ENCODE measurements around the gene ZNF227. TPM values are rescaled to one million over a fixed set of nuclear protein-coding genes. Genes with fewer than 3 reads are reported as not detected.
"Not testable (repeated sequence)": the region's sequence is repeated elsewhere in the genome, so short reads cannot be mapped to it uniquely, and the experiment has no call there.

ZNF227 gene
- total and polyA plus RNA-seq, 4 donors: 2.7 to 41.5 (median 10.0) TPM

- Histone ChIP-seq H3K4me1 (ENCODE audit: control insufficient read depth in 5 of 5, insufficient read depth in 5 of 5, low read length in 5 of 5) (no peaks in the 10 kb centered on the region), H3K36me3 (ENCODE audit: control insufficient read depth in 4 of 4, insufficient read depth in 4 of 4, low read length in 4 of 4) (peaks cover 25 to 59% (median 49%) of the 10 kb centered on the region in 4 donors), H3K9me3 (ENCODE audit: control insufficient read depth in 4 of 4, insufficient read depth in 3 of 4, low read length in 3 of 4) (peaks cover 0 to 45% (median 13%) of the 10 kb centered on the region in 4 donors), H3K27me3 (ENCODE audit: control insufficient read depth in 3 of 3, insufficient read depth in 3 of 3, low read length in 2 of 3) (no peaks in the 10 kb centered on the region), H3K4me3 (no peak overlapping the region), H3K9ac (ENCODE audit: insufficient read depth in 1 of 2, low read length in 2 of 2) (no peak overlapping the region), H3K27ac (ENCODE audit: low read depth in 1 of 2, low read length in 1 of 2) (no peak overlapping the region)
- ATAC-seq (ENCODE audit: insufficient read depth, low FRiP score): no peak
- DNase-seq: no peak
- WGBS, 2 donors: 96 to 97% methylated on average over 3 of the region's 3 CpGs
- TF ChIP-seq, protein P1, sequence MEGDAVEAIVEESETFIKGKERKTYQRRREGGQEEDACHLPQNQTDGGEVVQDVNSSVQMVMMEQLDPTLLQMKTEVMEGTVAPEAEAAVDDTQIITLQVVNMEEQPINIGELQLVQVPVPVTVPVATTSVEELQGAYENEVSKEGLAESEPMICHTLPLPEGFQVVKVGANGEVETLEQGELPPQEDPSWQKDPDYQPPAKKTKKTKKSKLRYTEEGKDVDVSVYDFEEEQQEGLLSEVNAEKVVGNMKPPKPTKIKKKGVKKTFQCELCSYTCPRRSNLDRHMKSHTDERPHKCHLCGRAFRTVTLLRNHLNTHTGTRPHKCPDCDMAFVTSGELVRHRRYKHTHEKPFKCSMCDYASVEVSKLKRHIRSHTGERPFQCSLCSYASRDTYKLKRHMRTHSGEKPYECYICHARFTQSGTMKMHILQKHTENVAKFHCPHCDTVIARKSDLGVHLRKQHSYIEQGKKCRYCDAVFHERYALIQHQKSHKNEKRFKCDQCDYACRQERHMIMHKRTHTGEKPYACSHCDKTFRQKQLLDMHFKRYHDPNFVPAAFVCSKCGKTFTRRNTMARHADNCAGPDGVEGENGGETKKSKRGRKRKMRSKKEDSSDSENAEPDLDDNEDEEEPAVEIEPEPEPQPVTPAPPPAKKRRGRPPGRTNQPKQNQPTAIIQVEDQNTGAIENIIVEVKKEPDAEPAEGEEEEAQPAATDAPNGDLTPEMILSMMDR (IDR thresholded peaks at IDR 0.05; ENCODE audit: control extremely low read depth, extremely low read depth): no peak
Observed at GRCh38 chr19:44228318-44228717, 16.0 kb downstream of the ZNF227 start.

DNA sequence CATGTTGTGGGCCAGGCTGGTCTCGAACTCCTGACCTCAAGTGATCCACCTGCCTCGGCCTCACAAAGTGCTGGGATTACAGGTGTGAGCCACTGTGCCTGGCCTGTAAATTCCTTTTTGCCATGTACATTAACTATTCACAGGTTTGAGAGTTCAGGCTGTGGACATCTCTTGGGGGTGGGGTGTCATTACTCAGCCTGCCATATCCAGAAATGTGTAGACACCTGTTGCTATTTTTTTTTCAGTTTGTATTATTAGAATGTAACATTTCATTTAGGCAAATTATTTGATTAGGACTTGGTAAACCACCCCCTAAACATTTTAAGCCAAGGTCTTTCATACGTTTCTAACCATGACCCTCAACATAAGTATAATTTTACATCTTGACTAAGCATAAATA is 20.5 kb downstream of the ZNF227 start:
- Histone ChIP-seq H3K9me3 (ENCODE audit: control insufficient read depth in 4 of 4, insufficient read depth in 3 of 4, low read length in 3 of 4) (peaks cover 11 to 52% (median 37%) of the 10 kb centered on the region in 4 donors), H3K4me3 (no peak overlapping the region), H3K4me1 (ENCODE audit: control insufficient read depth in 5 of 5, insufficient read depth in 5 of 5, low read length in 5 of 5) (no peaks in the 10 kb centered on the region), H3K27ac (ENCODE audit: low read depth in 1 of 2, low read length in 1 of 2) (no peak overlapping the region), H3K9ac (ENCODE audit: insufficient read depth in 1 of 2, low read length in 2 of 2) (no peak overlapping the region), H3K36me3 (ENCODE audit: control insufficient read depth in 4 of 4, insufficient read depth in 4 of 4, low read length in 4 of 4) (peaks cover 47 to 88% (median 78%) of the 10 kb centered on the region in 4 donors), H3K27me3 (ENCODE audit: control insufficient read depth in 3 of 3, insufficient read depth in 3 of 3, low read length in 2 of 3) (no peaks in the 10 kb centered on the region)
- TF ChIP-seq, protein P1 (IDR thresholded peaks at IDR 0.05; ENCODE audit: control extremely low read depth, extremely low read depth): no peak
- 96 to 98% methylated on average over 3 of the region's 3 CpGs for WGBS, 2 donors
- no peak for DNase-seq
- no peak for ATAC-seq (ENCODE audit: insufficient read depth, low FRiP score)

- Histone ChIP-seq H3K9ac (ENCODE audit: insufficient read depth in 1 of 2, low read length in 2 of 2) (no peak overlapping the region), H3K27ac (ENCODE audit: low read depth in 1 of 2, low read length in 1 of 2) (no peak overlapping the region), H3K27me3 (ENCODE audit: control insufficient read depth in 3 of 3, insufficient read depth in 3 of 3, low read length in 2 of 3) (no peaks in the 10 kb centered on the region), H3K4me1 (ENCODE audit: control insufficient read depth in 5 of 5, insufficient read depth in 5 of 5, low read length in 5 of 5) (no peaks in the 10 kb centered on the region), H3K4me3 (no peak overlapping the region), H3K36me3 (ENCODE audit: control insufficient read depth in 4 of 4, insufficient read depth in 4 of 4, low read length in 4 of 4) (peaks cover 35 to 56% (median 52%) of the 10 kb centered on the region in 4 donors), H3K9me3 (ENCODE audit: control insufficient read depth in 4 of 4, insufficient read depth in 3 of 4, low read length in 3 of 4) (peaks cover 14 to 50% (median 34%) of the 10 kb centered on the region in 4 donors)
- WGBS, 2 donors: 98 to 99% methylated on average over 8 of the region's 8 CpGs
- ATAC-seq (ENCODE audit: insufficient read depth, low FRiP score) (no peak), DNase-seq (no peak)
- TF ChIP-seq, protein P1 (IDR thresholded peaks at IDR 0.05; ENCODE audit: control extremely low read depth, extremely low read depth): no peak
Observed at GRCh38 chr19:44236384-44236783, 24.1 kb downstream of the ZNF227 start.

- not testable (repeated sequence) for DNase-seq; H3K9ac ChIP-seq (ENCODE audit: insufficient read depth in 1 of 2, low read length in 2 of 2); H3K4me3 ChIP-seq; H3K27ac ChIP-seq (ENCODE audit: low read depth in 1 of 2, low read length in 1 of 2); H3K4me1 ChIP-seq (ENCODE audit: control insufficient read depth in 5 of 5, insufficient read depth in 5 of 5, low read length in 5 of 5); H3K36me3 ChIP-seq (ENCODE audit: control insufficient read depth in 4 of 4, insufficient read depth in 4 of 4, low read length in 4 of 4); H3K27me3 ChIP-seq (ENCODE audit: control insufficient read depth in 3 of 3, insufficient read depth in 3 of 3, low read length in 2 of 3); ATAC-seq (ENCODE audit: insufficient read depth, low FRiP score)
- peaks cover 7 to 35% (median 17%) of the 10 kb centered on the region in 4 donors for H3K9me3 ChIP-seq (ENCODE audit: control insufficient read depth in 4 of 4, insufficient read depth in 3 of 4, low read length in 3 of 4)
- 92 to 95% methylated on average over 2 of the region's 2 CpGs for WGBS, 2 donors
Observed at GRCh38 chr19:44252332-44252731, 40.0 kb downstream of the ZNF227 start.

DNA sequence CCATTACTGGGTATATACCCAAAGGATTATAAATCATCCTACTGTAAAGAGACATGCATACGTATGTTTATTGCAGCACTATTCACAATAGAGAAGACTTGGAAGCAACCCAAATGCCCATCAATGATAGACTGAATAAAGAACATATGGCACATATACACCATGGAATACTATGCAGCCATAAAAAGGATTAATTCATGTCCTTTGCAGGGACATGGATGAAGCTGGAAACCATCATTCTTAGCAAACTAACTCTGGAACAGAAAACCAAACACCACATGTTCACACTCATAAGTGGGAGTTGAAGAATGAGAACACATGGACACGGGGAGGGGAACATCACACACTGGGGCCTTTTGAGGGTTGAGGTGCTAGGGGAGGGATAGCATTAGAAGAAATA is 41.1 kb downstream of the ZNF227 start:
- peaks cover 7 to 35% (median 16%) of the 10 kb centered on the region in 4 donors for H3K9me3 ChIP-seq (ENCODE audit: control insufficient read depth in 4 of 4, insufficient read depth in 3 of 4, low read length in 3 of 4)
- not testable (repeated sequence) for H3K9ac ChIP-seq (ENCODE audit: insufficient read depth in 1 of 2, low read length in 2 of 2); H3K27me3 ChIP-seq (ENCODE audit: control insufficient read depth in 3 of 3, insufficient read depth in 3 of 3, low read length in 2 of 3); H3K4me3 ChIP-seq; H3K4me1 ChIP-seq (ENCODE audit: control insufficient read depth in 5 of 5, insufficient read depth in 5 of 5, low read length in 5 of 5); DNase-seq; H3K36me3 ChIP-seq (ENCODE audit: control insufficient read depth in 4 of 4, insufficient read depth in 4 of 4, low read length in 4 of 4); H3K27ac ChIP-seq (ENCODE audit: low read depth in 1 of 2, low read length in 1 of 2); ATAC-seq (ENCODE audit: insufficient read depth, low FRiP score)
- WGBS, 2 donors: 90 to 95% methylated on average over 2 of the region's 2 CpGs

Data from lung (tissue), 12 donors.